ENCODE results near the gene MIDN. TPM values are rescaled to one million over a fixed set of nuclear protein-coding genes. Genes with fewer than 3 reads are reported as not detected.
A peak's percentile ranks its signal among the peaks of the same experiment; 100 is the strongest.
"Not testable (repeated sequence)": the region's sequence is repeated elsewhere in the genome, so short reads cannot be mapped to it uniquely, and the experiment has no call there.

MIDN gene
- total RNA-seq (10 to 100 TPM; 30.3 to 34.0 TPM), polyA plus RNA-seq (1 to 10 TPM in 1 of 2 donors, under 1 TPM in 1; 0.75 to 6.1 TPM)

DNA sequence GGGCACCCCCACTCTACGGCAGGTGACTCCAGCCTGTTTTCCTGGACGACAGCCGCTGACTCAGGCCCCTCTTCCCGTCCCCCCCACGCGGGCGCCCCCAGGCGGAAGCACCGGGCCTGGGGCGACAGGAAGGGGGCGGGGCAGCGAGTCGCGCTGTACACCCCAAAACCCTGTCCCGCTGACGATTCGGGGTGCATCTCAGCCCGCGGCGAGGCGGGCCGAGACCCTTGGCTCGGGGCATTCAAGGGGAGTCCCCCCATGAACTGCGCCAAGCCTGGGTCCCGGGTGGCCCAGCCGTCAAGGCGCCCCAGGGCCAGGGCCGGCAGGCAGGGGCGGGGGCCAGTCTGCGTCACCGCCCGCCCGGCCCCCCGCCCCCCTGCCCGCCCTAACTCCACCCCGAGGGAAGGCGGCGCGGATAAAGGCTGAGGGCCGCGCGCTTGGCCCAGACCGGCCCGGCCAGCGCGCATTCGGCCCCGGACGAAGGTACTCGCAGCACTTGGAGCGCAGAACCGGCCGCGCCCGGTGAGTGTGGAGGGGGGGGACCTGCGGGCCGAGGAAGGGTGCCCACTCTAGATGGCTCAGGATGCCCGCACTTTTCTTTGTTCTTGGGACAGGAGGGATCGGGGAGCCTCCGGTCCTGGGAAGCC is at the start of gene MIDN:
Gene MIDN (plus strand): TSS at position 445 of the 647 bp plus-strand sequence. CDS start 1,714 bp downstream, outside the sequence.
- peak; percentile 71 to 83 (median 72) for DNase-seq
- Histone ChIP-seq H3K9me3 (ENCODE audit: control insufficient read depth in 1 of 2, low read length in 2 of 2) (no peaks in the 10 kb centered on the region), H3K36me3 (ENCODE audit: insufficient read depth, low read length) (no peaks in the 10 kb centered on the region), H3K4me1 (ENCODE audit: insufficient read depth, low read length) (peaks cover 33% of the 10 kb centered on the region), H3K4me3 (ENCODE audit: low read length in 2 of 2) (peak within 1 kb of the TSS in 1 of 2 donors; percentile 77), H3K27ac (ENCODE audit: low read depth, low read length) (peak within 1 kb of the TSS; percentile 92), H3K27me3 (ENCODE audit: insufficient read depth, low read length) (no peaks in the 10 kb centered on the region)
- H3K4me1 Mint-ChIP-seq, result peaks cover 2 to 23% (median 7%) of the 10 kb centered on the region in 4 donors
- H3K36me3 Mint-ChIP-seq, result peaks cover 6 to 15% of the 10 kb centered on the region in 2 donors
- H3K9me3 Mint-ChIP-seq, result peaks cover 0 to 6% (median 0%) of the 10 kb centered on the region in 8 donors
- H3K27ac Mint-ChIP-seq, result peak within 1 kb of the TSS; percentile 50 to 91 (median 86)
- POLR2A ChIA-PET (ENCODE audit: partially characterized antibody), result interaction anchor here (0.7 to 2.4 kb wide), 7 partner anchors 11 to 27 kb away, joined by 3 to 55 read pairs (median 8); partner anchors contain the start of genes CIRBP and FAM174C
- peak within 1 kb of the TSS; percentile 52 to 84 (median 70) for H3K4me3 Mint-ChIP-seq
- CTCF ChIA-PET (ENCODE audit: partially characterized antibody), result interaction anchor here (1.0 kb wide), 1 partner anchor 18 kb away, joined by 6 read pairs; no protein-coding TSS in a partner anchor
- H3K27me3 Mint-ChIP-seq, result no peaks in the 10 kb centered on the region
- intact Hi-C loops (cut with micrococcal nuclease), result loop anchor here (10.0 kb wide), 1 partner anchor 453 kb away; the partner anchor contains the start of gene PTBP1

DNA sequence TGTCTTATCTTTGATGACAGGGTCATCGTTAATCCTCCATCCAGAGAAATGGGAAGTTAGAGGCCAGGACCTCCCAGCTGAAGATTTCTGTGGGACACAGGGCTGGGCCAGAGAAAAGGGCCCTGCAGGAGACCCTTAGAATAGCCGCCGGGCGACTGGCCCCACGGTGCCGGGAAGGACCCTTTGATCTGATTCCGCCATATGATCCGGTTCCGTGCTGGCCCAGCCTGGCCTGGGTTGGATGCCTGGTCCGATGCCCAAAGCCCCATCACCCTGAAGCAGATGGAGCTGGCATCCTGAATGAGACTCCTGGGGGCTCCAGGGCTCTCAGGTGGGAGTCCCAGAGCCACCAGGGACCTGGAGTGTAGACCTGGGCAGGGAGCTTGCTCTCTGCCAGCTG is 48.9 kb upstream of the MIDN start:
- ChIA-PET CTCF (ENCODE audit: partially characterized antibody) (interaction anchor here (1.1 to 1.9 kb wide), 3 partner anchors 86 to 218 kb away, joined by 3 to 4 read pairs (median 4); no protein-coding TSS in a partner anchor), POLR2A (ENCODE audit: partially characterized antibody) (interaction anchor here (0.8 to 1.7 kb wide), 4 partner anchors 39 to 133 kb away, joined by 3 to 5 read pairs (median 3); partner anchors contain the start of genes ARHGAP45 and CIRBP)
- intact Hi-C loops (cut with micrococcal nuclease), result no loop called here
- H3K9me3 ChIP-seq (ENCODE audit: control insufficient read depth in 1 of 2, low read length in 2 of 2), result no peaks in the 10 kb centered on the region
- Mint-ChIP-seq H3K9me3 (no peaks in the 10 kb centered on the region), H3K4me1 (peaks cover 7 to 17% (median 14%) of the 10 kb centered on the region in 4 donors), H3K36me3 (no peaks in the 10 kb centered on the region), H3K4me3 (no peak overlapping the region), H3K27me3 (no peaks in the 10 kb centered on the region), H3K27ac (peak overlapping the region in 1 of 7 donors; percentile 46)
- H3K27ac ChIP-seq (ENCODE audit: low read depth, low read length), result no peak overlapping the region
- H3K4me3 ChIP-seq (ENCODE audit: low read length in 2 of 2), result no peak overlapping the region
- peak in 1 of 5 donors; percentile 9 for DNase-seq
- no peaks in the 10 kb centered on the region for H3K36me3 ChIP-seq (ENCODE audit: insufficient read depth, low read length)
- peaks cover 20% of the 10 kb centered on the region for H3K4me1 ChIP-seq (ENCODE audit: insufficient read depth, low read length)
- H3K27me3 ChIP-seq (ENCODE audit: insufficient read depth, low read length), result no peaks in the 10 kb centered on the region

DNA sequence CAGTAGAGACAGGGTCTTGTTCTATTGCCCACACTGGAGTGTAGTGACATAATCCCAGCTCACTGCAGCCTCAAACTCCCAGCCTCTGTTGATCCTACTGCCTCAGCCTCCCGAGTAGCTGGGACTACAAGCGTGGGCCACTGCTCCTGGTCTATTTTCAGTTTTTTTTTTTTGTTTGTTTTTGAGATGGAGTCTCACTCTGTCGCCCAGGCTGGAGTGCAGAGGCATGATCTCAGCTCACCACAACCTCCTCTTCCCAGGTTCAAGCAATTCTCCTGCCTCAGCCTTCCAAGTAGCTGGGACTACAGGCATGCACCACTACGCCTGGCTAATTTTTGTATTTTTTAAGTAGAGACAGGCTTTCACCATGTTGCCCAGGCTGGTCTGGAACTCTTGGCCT is 47.8 kb upstream of the MIDN start:
- H3K9me3 Mint-ChIP-seq; intact Hi-C loops (cut with micrococcal nuclease); H3K36me3 ChIP-seq (ENCODE audit: insufficient read depth, low read length); H3K27me3 Mint-ChIP-seq; H3K4me3 Mint-ChIP-seq; DNase-seq; H3K4me3 ChIP-seq (ENCODE audit: low read length in 2 of 2); H3K27me3 ChIP-seq (ENCODE audit: insufficient read depth, low read length); H3K36me3 Mint-ChIP-seq; H3K27ac ChIP-seq (ENCODE audit: low read depth, low read length); H3K9me3 ChIP-seq (ENCODE audit: control insufficient read depth in 1 of 2, low read length in 2 of 2): not testable (repeated sequence)
- H3K4me1 ChIP-seq (ENCODE audit: insufficient read depth, low read length), result peaks cover 27% of the 10 kb centered on the region
- Mint-ChIP-seq H3K27ac (peak overlapping the region in 1 of 7 donors; percentile 27), H3K4me1 (peaks cover 7 to 23% (median 16%) of the 10 kb centered on the region in 4 donors)
- ChIA-PET POLR2A (ENCODE audit: partially characterized antibody) (interaction anchor here (1.0 to 1.7 kb wide), 2 partner anchors 69 to 112 kb away, joined by 4 to 5 read pairs; partner anchors contain the start of gene CIRBP), CTCF (ENCODE audit: partially characterized antibody) (interaction anchor here (1.0 to 1.9 kb wide), 3 partner anchors 44 to 219 kb away, joined by 3 to 4 read pairs (median 4); no protein-coding TSS in a partner anchor)

DNA sequence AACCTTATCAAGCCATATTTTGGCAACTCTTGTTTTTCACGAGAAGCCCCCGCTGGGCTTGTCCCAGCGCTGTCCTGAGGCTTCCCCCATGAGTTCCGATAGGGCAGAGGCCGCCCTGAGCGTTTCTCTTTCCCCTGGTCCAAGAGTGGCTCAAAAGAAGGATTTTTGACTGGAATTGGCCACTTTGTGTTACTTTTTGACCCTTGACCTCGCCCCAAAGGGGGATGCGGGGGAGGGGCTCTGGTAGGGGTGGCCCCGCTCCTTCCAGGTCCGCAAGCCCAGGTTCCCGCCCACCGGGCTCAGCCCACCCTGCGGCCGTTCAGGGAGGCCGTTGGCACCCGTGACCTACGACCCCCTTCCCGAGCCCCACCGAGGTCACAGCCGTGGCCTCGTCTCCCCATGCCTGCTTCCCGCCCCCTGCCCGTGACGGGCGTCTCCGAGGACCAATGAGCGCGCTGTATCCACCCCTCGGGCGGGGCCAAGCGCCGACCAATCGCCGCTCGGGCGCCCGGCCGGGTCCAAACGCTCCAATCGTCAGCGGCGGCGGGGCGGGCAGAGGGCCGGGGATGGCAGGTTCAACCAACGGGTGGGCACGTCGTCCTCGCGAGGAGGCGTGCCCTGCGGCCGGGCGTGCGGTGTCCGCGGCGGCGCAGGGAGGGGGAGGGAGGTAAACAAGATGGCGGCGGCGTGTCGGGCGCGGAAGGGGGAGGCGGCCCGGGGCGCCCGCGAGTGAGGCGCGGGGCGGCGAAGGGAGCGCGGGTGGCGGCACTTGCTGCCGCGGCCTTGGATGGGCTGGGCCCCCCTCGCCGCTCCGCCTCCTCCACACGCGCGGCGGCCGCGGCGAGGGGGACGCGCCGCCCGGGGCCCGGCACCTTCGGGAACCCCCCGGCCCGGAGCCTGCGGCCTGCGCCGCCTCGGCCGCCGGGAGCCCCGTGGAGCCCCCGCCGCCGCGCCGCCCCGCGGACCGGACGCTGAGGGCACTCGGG is 43.0 kb upstream of the MIDN start, which contains the start of gene STK11:
Gene STK11 (plus strand): TSS at position 665 of the 986 bp plus-strand sequence. CDS start 1,136 bp downstream, outside the sequence.
- H3K9me3 ChIP-seq (ENCODE audit: control insufficient read depth in 1 of 2, low read length in 2 of 2), result no peaks in the 10 kb centered on the region
- Mint-ChIP-seq H3K27ac (peak within 1 kb of the TSS; percentile 84 to 96 (median 95)), H3K4me3 (peak within 1 kb of the TSS; percentile 93 to 96 (median 94)), H3K9me3 (no peaks in the 10 kb centered on the region), H3K4me1 (peaks cover 9 to 51% (median 28%) of the 10 kb centered on the region in 4 donors), H3K27me3 (no peaks in the 10 kb centered on the region), H3K36me3 (peaks cover 0 to 14% of the 10 kb centered on the region in 2 donors)
- H3K27ac ChIP-seq (ENCODE audit: low read depth, low read length), result peak within 1 kb of the TSS; percentile 78
- H3K4me3 ChIP-seq (ENCODE audit: low read length in 2 of 2), result peak within 1 kb of the TSS; percentile 75 to 81
- H3K27me3 ChIP-seq (ENCODE audit: insufficient read depth, low read length), result no peaks in the 10 kb centered on the region
- CTCF ChIA-PET (ENCODE audit: partially characterized antibody), result no interaction called here
- peaks cover 6% of the 10 kb centered on the region for H3K36me3 ChIP-seq (ENCODE audit: insufficient read depth, low read length)
- DNase-seq, result peak; percentile 98 to 100 (median 99)
- POLR2A ChIA-PET (ENCODE audit: partially characterized antibody), result interaction anchor here (1.5 to 2.0 kb wide), 3 partner anchors 13 to 175 kb away, joined by 4 to 7 read pairs (median 5); partner anchors contain the start of gene POLR2E
- intact Hi-C loops (cut with micrococcal nuclease), result no loop called here
- peaks cover 53% of the 10 kb centered on the region for H3K4me1 ChIP-seq (ENCODE audit: insufficient read depth, low read length)

DNA sequence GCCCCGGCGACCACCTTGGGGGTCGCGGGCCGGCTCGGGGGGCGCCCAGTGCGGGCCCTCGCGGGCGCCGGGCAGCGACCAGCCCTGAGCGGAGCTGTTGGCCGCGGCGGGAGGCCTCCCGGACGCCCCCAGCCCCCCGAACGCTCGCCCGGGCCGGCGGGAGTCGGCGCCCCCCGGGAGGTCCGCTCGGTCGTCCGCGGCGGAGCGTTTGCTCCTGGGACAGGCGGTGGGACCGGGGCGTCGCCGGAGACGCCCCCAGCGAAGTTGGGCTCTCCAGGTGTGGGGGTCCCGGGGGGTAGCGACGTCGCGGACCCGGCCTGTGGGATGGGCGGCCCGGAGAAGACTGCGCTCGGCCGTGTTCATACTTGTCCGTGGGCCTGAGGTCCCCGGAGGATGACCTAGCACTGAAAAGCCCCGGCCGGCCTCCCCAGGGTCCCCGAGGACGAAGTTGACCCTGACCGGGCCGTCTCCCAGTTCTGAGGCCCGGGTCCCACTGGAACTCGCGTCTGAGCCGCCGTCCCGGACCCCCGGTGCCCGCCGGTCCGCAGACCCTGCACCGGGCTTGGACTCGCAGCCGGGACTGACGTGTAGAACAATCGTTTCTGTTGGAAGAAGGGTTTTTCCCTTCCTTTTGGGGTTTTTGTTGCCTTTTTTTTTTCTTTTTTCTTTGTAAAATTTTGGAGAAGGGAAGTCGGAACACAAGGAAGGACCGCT is 42.1 kb upstream of the MIDN start:
- H3K9me3 Mint-ChIP-seq, result no peaks in the 10 kb centered on the region
- intact Hi-C loops (cut with micrococcal nuclease), result no loop called here
- peak overlapping the region; percentile 84 to 96 (median 95) for H3K27ac Mint-ChIP-seq
- Histone ChIP-seq H3K4me1 (ENCODE audit: insufficient read depth, low read length) (peaks cover 58% of the 10 kb centered on the region), H3K4me3 (ENCODE audit: low read length in 2 of 2) (peak overlapping the region; percentile 58 to 68), H3K27ac (ENCODE audit: low read depth, low read length) (peak overlapping the region; percentile 78), H3K9me3 (ENCODE audit: control insufficient read depth in 1 of 2, low read length in 2 of 2) (no peaks in the 10 kb centered on the region), H3K36me3 (ENCODE audit: insufficient read depth, low read length) (peaks cover 6% of the 10 kb centered on the region), H3K27me3 (ENCODE audit: insufficient read depth, low read length) (no peaks in the 10 kb centered on the region)
- peak overlapping the region; percentile 93 to 96 (median 94) for H3K4me3 Mint-ChIP-seq
- H3K27me3 Mint-ChIP-seq, result no peaks in the 10 kb centered on the region
- ChIA-PET POLR2A (ENCODE audit: partially characterized antibody) (interaction anchor here (0.7 to 1.5 kb wide), 6 partner anchors 9 to 187 kb away, joined by 3 to 5 read pairs (median 4); no protein-coding TSS in a partner anchor), CTCF (ENCODE audit: partially characterized antibody) (interaction anchor here (0.8 kb wide), 1 partner anchor 141 kb away, joined by 3 read pairs; no protein-coding TSS in a partner anchor)
- H3K4me1 Mint-ChIP-seq, result peaks cover 9 to 52% (median 32%) of the 10 kb centered on the region in 4 donors
- peaks cover 0 to 14% of the 10 kb centered on the region in 2 donors for H3K36me3 Mint-ChIP-seq
- no peak for DNase-seq

DNA sequence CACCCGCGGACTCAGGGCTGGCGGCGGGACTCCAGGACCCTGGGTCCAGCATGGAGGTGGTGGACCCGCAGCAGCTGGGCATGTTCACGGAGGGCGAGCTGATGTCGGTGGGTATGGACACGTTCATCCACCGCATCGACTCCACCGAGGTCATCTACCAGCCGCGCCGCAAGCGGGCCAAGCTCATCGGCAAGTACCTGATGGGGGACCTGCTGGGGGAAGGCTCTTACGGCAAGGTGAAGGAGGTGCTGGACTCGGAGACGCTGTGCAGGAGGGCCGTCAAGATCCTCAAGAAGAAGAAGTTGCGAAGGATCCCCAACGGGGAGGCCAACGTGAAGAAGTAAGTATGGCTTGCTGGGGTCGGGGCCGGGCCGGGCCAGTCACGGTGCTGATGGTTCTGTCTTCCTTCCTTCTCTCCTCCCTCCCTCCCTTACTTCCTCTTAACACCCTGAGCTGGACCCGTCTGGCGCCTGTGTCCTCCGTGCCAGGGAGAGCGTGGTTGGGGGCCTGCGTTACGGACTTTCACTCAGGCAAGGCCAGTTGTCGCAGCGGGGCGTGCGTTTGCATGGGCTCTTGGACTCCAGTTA is 41.4 kb upstream of the MIDN start:
- intact Hi-C loops (cut with micrococcal nuclease), result no loop called here
- Mint-ChIP-seq H3K27ac (peak overlapping the region; percentile 84 to 96 (median 95)), H3K27me3 (no peaks in the 10 kb centered on the region), H3K4me1 (peaks cover 11 to 58% (median 36%) of the 10 kb centered on the region in 4 donors), H3K36me3 (peaks cover 0 to 17% of the 10 kb centered on the region in 2 donors), H3K4me3 (peak overlapping the region; percentile 93 to 96 (median 94)), H3K9me3 (no peaks in the 10 kb centered on the region)
- H3K27me3 ChIP-seq (ENCODE audit: insufficient read depth, low read length), result no peaks in the 10 kb centered on the region
- no peaks in the 10 kb centered on the region for H3K9me3 ChIP-seq (ENCODE audit: control insufficient read depth in 1 of 2, low read length in 2 of 2)
- peaks cover 64% of the 10 kb centered on the region for H3K4me1 ChIP-seq (ENCODE audit: insufficient read depth, low read length)
- H3K27ac ChIP-seq (ENCODE audit: low read depth, low read length), result peak overlapping the region; percentile 78
- CTCF ChIA-PET (ENCODE audit: partially characterized antibody), result interaction anchor here (0.8 kb wide), 1 partner anchor 142 kb away, joined by 3 read pairs; no protein-coding TSS in a partner anchor
- peak; percentile 29 to 56 (median 32) for DNase-seq
- H3K4me3 ChIP-seq (ENCODE audit: low read length in 2 of 2), result peak overlapping the region; percentile 58 to 68
- POLR2A ChIA-PET (ENCODE audit: partially characterized antibody), result interaction anchor here (0.7 to 1.5 kb wide), 6 partner anchors 8 to 188 kb away, joined by 3 to 5 read pairs (median 4); no protein-coding TSS in a partner anchor
- H3K36me3 ChIP-seq (ENCODE audit: insufficient read depth, low read length), result peaks cover 9% of the 10 kb centered on the region
